Calu3 (cell line): ENCODE results near the gene CLBA1. TPM values are rescaled to one million over a fixed set of nuclear protein-coding genes. Genes with fewer than 3 reads are reported as not detected.
A peak's percentile ranks its signal among the peaks of the same experiment; 100 is the strongest.
"Not testable (repeated sequence)": the region's sequence is repeated elsewhere in the genome, so short reads cannot be mapped to it uniquely, and the experiment has no call there.

Source experiments
- BruUV-seq: library from RNA; stranded (reverse); fragments of 400-500 nt; replicated peaks from 2 replicates; lab custom pipeline; 2021; lab: Mats Ljungman, UMichigan
- CTCF ChIA-PET: fragments of 300-600 bp; sonication (Branson Sonifier 250); formaldehyde crosslinking; loops from one replicate; lab custom pipeline; 2022; ENCODE audit warnings: antibody characterized with exemption; lab: Charles Lee
- DNase-seq: peaks from one replicate; pipeline ENCODE4 v3.0.0; 2022
- H3K27ac Mint-ChIP-seq: one replicate; pipeline ENCODE4 v1.8.0; 2022; ENCODE audit warnings: mixed read lengths; ENCODE audit not compliant: unreplicated experiment
- H3K27me3 Mint-ChIP-seq: one replicate; pipeline ENCODE4 v1.8.0; 2022; ENCODE audit warnings: mixed read lengths; ENCODE audit not compliant: unreplicated experiment
- H3K36me3 Mint-ChIP-seq: one replicate; pipeline ENCODE4 v1.8.0; 2022; ENCODE audit warnings: mild to moderate bottlenecking, moderate library complexity, mixed read lengths; ENCODE audit not compliant: insufficient read depth, unreplicated experiment
- H3K4me1 Mint-ChIP-seq: one replicate; pipeline ENCODE4 v1.8.0; 2022; ENCODE audit warnings: mild to moderate bottlenecking, low read depth, mixed read lengths; ENCODE audit not compliant: unreplicated experiment
- H3K4me3 Mint-ChIP-seq: one replicate; pipeline ENCODE4 v1.8.0; 2022; ENCODE audit warnings: mild to moderate bottlenecking, low read depth, moderate library complexity, mixed read lengths; ENCODE audit not compliant: unreplicated experiment
- H3K9me3 Mint-ChIP-seq: one replicate; pipeline ENCODE4 v1.8.0; 2022; ENCODE audit warnings: low read depth, mixed read lengths; ENCODE audit not compliant: unreplicated experiment
- CTCF ChIP-seq: fragments of 200-600 bp; IDR thresholded peaks from one replicate; pipeline ENCODE4 v1.8.0; 2022; ENCODE audit warnings: antibody characterized with exemption; ENCODE audit not compliant: unreplicated experiment
- intact Hi-C: fragments of 100-400 bp; cut with micrococcal nuclease; formaldehyde crosslinking; loops from one replicate; pipeline ENCODE4 v1.10.0; 2022; ENCODE audit not compliant: unreplicated experiment
- total RNA-seq: library from RNA; stranded (reverse); gene quantifications from 2 replicates; pipeline ENCODE4 v1.2.3, GENCODE V29; 2022

CLBA1 gene
- total RNA-seq, 1 experiment from 2014 or later, result 12.8 TPM

- H3K4me3 Mint-ChIP-seq, result peak overlapping the region; percentile 94
- H3K9me3 Mint-ChIP-seq, result no peaks in the 10 kb centered on the region
- CTCF ChIA-PET, result interaction anchor here (1.4 kb wide), 1 partner anchor 31 kb away, joined by 5 read pairs; the partner anchor contains the start of gene GPR132
- BruUV-seq, result no TSS peak
- intact Hi-C loops, result no loop called here
- no peak for TF ChIP-seq CTCF
- DNase-seq, result no peak
- peaks cover 15% of the 10 kb centered on the region for H3K4me1 Mint-ChIP-seq
- H3K27ac Mint-ChIP-seq, result peak overlapping the region; percentile 99
- peaks cover 46% of the 10 kb centered on the region for H3K36me3 Mint-ChIP-seq
- no peaks in the 10 kb centered on the region for H3K27me3 Mint-ChIP-seq
Measured at GRCh38 chr14:105034315-105035039, 48.9 kb downstream of the CLBA1 start.

- intact Hi-C loops, H3K27ac Mint-ChIP-seq, BruUV-seq, DNase-seq, H3K9me3 Mint-ChIP-seq, H3K27me3 Mint-ChIP-seq: not testable (repeated sequence)
- CTCF ChIA-PET, result interaction anchor here (1.4 kb wide), 1 partner anchor 30 kb away, joined by 5 read pairs; the partner anchor contains the start of gene GPR132
- H3K36me3 Mint-ChIP-seq, result peaks cover 52% of the 10 kb centered on the region
- H3K4me3 Mint-ChIP-seq, result peak overlapping the region; percentile 94
- H3K4me1 Mint-ChIP-seq, result peaks cover 15% of the 10 kb centered on the region
Measured at GRCh38 chr14:105035616-105036015, 50.0 kb downstream of the CLBA1 start.

- H3K4me3 Mint-ChIP-seq, result peak overlapping the region; percentile 50
- peaks cover 15% of the 10 kb centered on the region for H3K4me1 Mint-ChIP-seq
- no TSS peak for BruUV-seq
- peak overlapping the region; percentile 44 for H3K27ac Mint-ChIP-seq
- no peaks in the 10 kb centered on the region for H3K9me3 Mint-ChIP-seq
- TF ChIP-seq CTCF, result no peak
- intact Hi-C loops, result no loop called here
- no peaks in the 10 kb centered on the region for H3K27me3 Mint-ChIP-seq
- CTCF ChIA-PET, result no interaction called here
- no peak for DNase-seq
- peaks cover 58% of the 10 kb centered on the region for H3K36me3 Mint-ChIP-seq
Measured at GRCh38 chr14:105039458-105040205, 54.0 kb downstream of the CLBA1 start.

GRCh38 chr14:105041841-105042765, 56.5 kb downstream of the CLBA1 start:
- H3K9me3 Mint-ChIP-seq, result no peaks in the 10 kb centered on the region
- H3K27me3 Mint-ChIP-seq, result no peaks in the 10 kb centered on the region
- TF ChIP-seq CTCF, result no peak
- H3K27ac Mint-ChIP-seq, result peak overlapping the region; percentile 34
- H3K4me1 Mint-ChIP-seq, result peaks cover 15% of the 10 kb centered on the region
- no peak for DNase-seq
- peaks cover 62% of the 10 kb centered on the region for H3K36me3 Mint-ChIP-seq
- CTCF ChIA-PET, result interaction anchor here (0.7 to 0.9 kb wide), 3 partner anchors 10 to 263 kb away, joined by 3 to 4 read pairs (median 3); no protein-coding TSS in a partner anchor
- intact Hi-C loops, result no loop called here
- no peak overlapping the region for H3K4me3 Mint-ChIP-seq
- no TSS peak for BruUV-seq
